K562 (cell line): Measurements from ENCODE around the gene NDUFB10. TPM values are rescaled to one million over a fixed set of nuclear protein-coding genes. Genes with fewer than 3 reads are reported as not detected.

Experiments
- CBX2 ChIP-seq: fragments of 200-600 bp; sonication (generic); IDR thresholded peaks from one replicate; pipeline ENCODE4 v1.6.1; 2012; ENCODE audit warnings: mild to moderate bottlenecking, low read length, inconsistent platforms; ENCODE audit not compliant: insufficient read depth, poor library complexity, severe bottlenecking
- ETV6 ChIP-seq, 3 experiments: fragments of 150-350 bp in 1 of 3; sonication (generic) in 1 of 3; formaldehyde crosslinking in 1 of 3; IDR thresholded peaks; 2 replicates each; pipeline versions ENCODE4 v1.6.1 to v1.8.0; 2014 to 2022; ENCODE audit warnings: borderline replicate concordance in 2 of 3, low read depth in 2 of 3, antibody characterized with exemption in 1 of 3, low read length in 1 of 3, mild to moderate bottlenecking in 1 of 3, missing genetic modification reagents in 1 of 3
- HDAC6 ChIP-seq: IDR thresholded peaks from 2 replicates; pipeline ENCODE4 v1.6.1; 2012; ENCODE audit warnings: low read depth, mild to moderate bottlenecking, control low read depth, inconsistent platforms, low read length, moderate library complexity
- MCM2 ChIP-seq: fragments of 450-650 bp; IDR thresholded peaks from 2 replicates; pipeline ENCODE4 v1.6.1; 2017; ENCODE audit warnings: low read depth, mild to moderate bottlenecking
- MEF2D ChIP-seq: conservative IDR thresholded peaks from 2 replicates; pipeline ENCODE4 v1.6.1; 2016; ENCODE audit warnings: low read depth, missing genetic modification characterization, missing compliant biosample characterization
- NFIX ChIP-seq: fragments of 250-450 bp; sonication (Bioruptor Pico); IDR thresholded peaks from 2 replicates; pipeline ENCODE4 v1.4.0; 2020; ENCODE audit warnings: low read depth, mild to moderate bottlenecking, moderate library complexity
- NFYB ChIP-seq: IDR thresholded peaks from 2 replicates; pipeline ENCODE4 v1.6.1; 2011; ENCODE audit warnings: mild to moderate bottlenecking, moderate library complexity; ENCODE audit not compliant: insufficient read length; ENCODE audit errors: extremely low read depth
- PHB ChIP-seq: fragments of 250-450 bp; sonication (Bioruptor Pico); IDR thresholded peaks from 2 replicates; pipeline ENCODE4 v1.5.0; 2021
- POU5F1 ChIP-seq: fragments of 150-350 bp; IDR thresholded peaks from 2 replicates; pipeline ENCODE4 v1.6.1; 2014; ENCODE audit warnings: borderline replicate concordance, low read length, low read depth, mild to moderate bottlenecking; ENCODE audit not compliant: partially characterized antibody
- PTTG1 ChIP-seq: fragments of 450-650 bp; IDR thresholded peaks from 2 replicates; pipeline ENCODE4 v1.6.1; 2016; ENCODE audit warnings: low read depth, mild to moderate bottlenecking, missing genetic modification characterization, missing compliant biosample characterization
- RAD51 ChIP-seq: fragments of 450-650 bp; IDR thresholded peaks from 2 replicates; pipeline ENCODE4 v1.7.1; 2016; ENCODE audit warnings: low read depth, mild to moderate bottlenecking, borderline replicate concordance
- RBM25 ChIP-seq: fragments of 200-400 bp; formaldehyde crosslinking; IDR thresholded peaks from 2 replicates; pipeline ENCODE4 v1.6.1; 2018; ENCODE audit warnings: low read length, low read depth, moderate library complexity; ENCODE audit not compliant: severe bottlenecking
- SMARCB1 ChIP-seq: IDR thresholded peaks from 2 replicates; pipeline ENCODE4 v1.6.1; 2011; ENCODE audit warnings: improper control_type of control experiment, low read depth; ENCODE audit not compliant: insufficient read length
- ZFX ChIP-seq: sonication (generic); formaldehyde crosslinking; IDR thresholded peaks from 2 replicates; pipeline ENCODE4 v1.8.0; 2022; ENCODE audit warnings: mild to moderate bottlenecking, missing genetic modification reagents, moderate library complexity
- ZNF217 ChIP-seq: sonication (generic); formaldehyde crosslinking; IDR thresholded peaks from 2 replicates; pipeline ENCODE4 v1.8.0; 2022; ENCODE audit warnings: mild to moderate bottlenecking, missing genetic modification reagents
- ZNF282 ChIP-seq: sonication (generic); formaldehyde crosslinking; IDR thresholded peaks from 2 replicates; pipeline ENCODE4 v1.8.1; 2023; ENCODE audit warnings: missing genetic modification reagents
- ZNF316 ChIP-seq: fragments of 450-650 bp; IDR thresholded peaks from 2 replicates; pipeline ENCODE4 v1.6.1; 2016
- polyA plus RNA-seq, 8 experiments: library from polyadenylated mRNA; depleted of rRNA in 4 of 8; stranded (reverse) in 5 of 8; unstranded in 3 of 8; fragments of >200 nt; fragmentation: Nextera tagmentation in 2 of 8; fragmentation: Illumina TruSeq in 1 of 8; extraction: Ambion mirVana in 2 of 8; extraction: Trizol in 1 of 8; gene quantifications; 2 replicates each; pipeline versions ENCODE4 v1.2.1 to v1.2.3, GENCODE V29; 2011 to 2014; ENCODE audit warnings: inconsistent platforms in 1 of 8, missing spikeins in 1 of 8
- total RNA-seq, 7 experiments: library from RNA; depleted of rRNA in 6 of 7; stranded (reverse); fragments of >200 nt in 6 of 7; fragmentation: Illumina TruSeq in 2 of 7; extraction: Trizol in 2 of 7; gene quantifications; 2 replicates each; pipeline versions ENCODE4 v1.2.1 to v1.2.3, GENCODE V29; 2011 to 2021; ENCODE audit warnings: low replicate concordance in 1 of 7
- TF ChIP-seq, protein P1 (sequence below): IDR thresholded peaks from 2 replicates; pipeline ENCODE4 v1.6.1; 2016; ENCODE audit warnings: missing genetic modification characterization, missing compliant biosample characterization
- TF ChIP-seq, protein P2 (sequence below): fragments of 250-450 bp; sonication (Bioruptor Pico); IDR thresholded peaks from 2 replicates; pipeline ENCODE4 v1.8.0; 2021; ENCODE audit warnings: moderate library complexity, mild to moderate bottlenecking, inconsistent platforms
- TF ChIP-seq, protein P3 (sequence below), 2 experiments: fragments of 450-650 bp; IDR thresholded peaks; 2 replicates each; pipeline ENCODE4 v1.6.1; 2018; ENCODE audit warnings: mild to moderate bottlenecking in 2 of 2, low read depth in 1 of 2; ENCODE audit not compliant: partially characterized antibody in 2 of 2
- TF ChIP-seq, protein P4 (sequence below): fragments of 250-450 bp; sonication (Bioruptor Pico); IDR thresholded peaks from 2 replicates; pipeline ENCODE4 v1.5.0; 2020; ENCODE audit warnings: mild to moderate bottlenecking

The NDUFB10 gene
- total and polyA plus RNA-seq, 9 of the 15 experiments (the other 6 are each of a cell fraction or from before 2014, with no cell fraction given): 69.3 to 527 (median 161) TPM

DNA sequence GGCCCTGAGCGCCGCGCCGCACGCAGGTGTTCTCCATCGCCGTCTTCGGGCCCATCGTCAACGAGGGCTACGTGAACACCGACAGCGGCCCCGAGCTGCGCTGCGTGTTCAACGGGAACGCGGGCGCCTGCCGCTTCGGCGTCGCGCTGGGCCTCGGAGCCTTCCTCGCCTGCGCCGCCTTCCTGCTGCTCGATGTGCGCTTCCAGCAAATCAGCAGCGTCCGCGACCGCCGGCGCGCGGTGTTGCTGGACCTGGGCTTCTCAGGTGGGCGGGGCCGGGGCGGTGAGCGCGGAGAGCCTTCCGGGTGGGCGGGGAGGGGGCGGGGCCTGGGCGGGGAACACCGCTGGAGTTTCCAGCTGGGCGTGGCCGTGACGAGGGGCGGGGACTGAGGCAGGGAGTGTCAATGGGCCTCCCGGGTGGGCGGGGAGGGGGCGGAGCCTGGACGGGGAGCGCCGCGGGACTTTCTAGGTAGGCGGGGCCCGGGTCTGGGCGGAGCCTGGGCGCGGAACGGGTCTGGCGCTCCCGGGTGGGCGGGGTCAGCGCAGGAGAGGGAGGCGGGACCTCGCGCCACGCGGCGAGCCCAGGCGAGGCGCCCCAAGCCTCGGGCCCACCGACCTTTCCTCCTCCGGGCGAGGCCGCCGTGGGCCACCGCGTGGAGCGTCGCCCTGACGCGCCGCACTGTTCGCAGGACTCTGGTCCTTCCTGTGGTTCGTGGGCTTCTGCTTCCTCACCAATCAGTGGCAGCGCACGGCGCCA, 32.8 kb downstream of the NDUFB10 start (continued):
- no peak for TF ChIP-seq ZNF217 (CRISPR knock-in tag)
- no peak for TF ChIP-seq MCM2
- TF ChIP-seq RBM25: peak; percentile 34
- TF ChIP-seq, protein P1, sequence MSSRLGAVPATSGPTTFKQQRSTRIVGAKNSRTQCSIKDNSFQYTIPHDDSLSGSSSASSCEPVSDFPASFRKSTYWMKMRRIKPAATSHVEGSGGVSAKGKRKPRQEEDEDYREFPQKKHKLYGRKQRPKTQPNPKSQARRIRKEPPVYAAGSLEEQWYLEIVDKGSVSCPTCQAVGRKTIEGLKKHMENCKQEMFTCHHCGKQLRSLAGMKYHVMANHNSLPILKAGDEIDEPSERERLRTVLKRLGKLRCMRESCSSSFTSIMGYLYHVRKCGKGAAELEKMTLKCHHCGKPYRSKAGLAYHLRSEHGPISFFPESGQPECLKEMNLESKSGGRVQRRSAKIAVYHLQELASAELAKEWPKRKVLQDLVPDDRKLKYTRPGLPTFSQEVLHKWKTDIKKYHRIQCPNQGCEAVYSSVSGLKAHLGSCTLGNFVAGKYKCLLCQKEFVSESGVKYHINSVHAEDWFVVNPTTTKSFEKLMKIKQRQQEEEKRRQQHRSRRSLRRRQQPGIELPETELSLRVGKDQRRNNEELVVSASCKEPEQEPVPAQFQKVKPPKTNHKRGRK (tag): no peak
- peak; percentile 91 for TF ChIP-seq ZFX (CRISPR knock-in tag)
- TF ChIP-seq PTTG1 (tag): no peak
- TF ChIP-seq, protein P2, sequence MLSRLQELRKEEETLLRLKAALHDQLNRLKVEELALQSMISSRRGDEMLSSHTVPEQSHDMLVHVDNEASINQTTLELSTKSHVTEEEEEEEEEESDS (CRISPR knock-in tag): no peak
- no peak for TF ChIP-seq MEF2D
- TF ChIP-seq PHB (CRISPR knock-in tag): no peak
- no peak for TF ChIP-seq RAD51
- no peak for TF ChIP-seq POU5F1
- TF ChIP-seq ETV6 (IDR thresholded peaks at IDR 0.05; ENCODE audit: borderline replicate concordance in 1 of 2, low read depth in 2 of 2, low read length in 1 of 2): no peak
- no peak for TF ChIP-seq ETV6 (CRISPR knock-in tag; IDR thresholded peaks at IDR 0.05; ENCODE audit: borderline replicate concordance)
- no peak for TF ChIP-seq NFIX (CRISPR knock-in tag)
- TF ChIP-seq, protein P3, sequence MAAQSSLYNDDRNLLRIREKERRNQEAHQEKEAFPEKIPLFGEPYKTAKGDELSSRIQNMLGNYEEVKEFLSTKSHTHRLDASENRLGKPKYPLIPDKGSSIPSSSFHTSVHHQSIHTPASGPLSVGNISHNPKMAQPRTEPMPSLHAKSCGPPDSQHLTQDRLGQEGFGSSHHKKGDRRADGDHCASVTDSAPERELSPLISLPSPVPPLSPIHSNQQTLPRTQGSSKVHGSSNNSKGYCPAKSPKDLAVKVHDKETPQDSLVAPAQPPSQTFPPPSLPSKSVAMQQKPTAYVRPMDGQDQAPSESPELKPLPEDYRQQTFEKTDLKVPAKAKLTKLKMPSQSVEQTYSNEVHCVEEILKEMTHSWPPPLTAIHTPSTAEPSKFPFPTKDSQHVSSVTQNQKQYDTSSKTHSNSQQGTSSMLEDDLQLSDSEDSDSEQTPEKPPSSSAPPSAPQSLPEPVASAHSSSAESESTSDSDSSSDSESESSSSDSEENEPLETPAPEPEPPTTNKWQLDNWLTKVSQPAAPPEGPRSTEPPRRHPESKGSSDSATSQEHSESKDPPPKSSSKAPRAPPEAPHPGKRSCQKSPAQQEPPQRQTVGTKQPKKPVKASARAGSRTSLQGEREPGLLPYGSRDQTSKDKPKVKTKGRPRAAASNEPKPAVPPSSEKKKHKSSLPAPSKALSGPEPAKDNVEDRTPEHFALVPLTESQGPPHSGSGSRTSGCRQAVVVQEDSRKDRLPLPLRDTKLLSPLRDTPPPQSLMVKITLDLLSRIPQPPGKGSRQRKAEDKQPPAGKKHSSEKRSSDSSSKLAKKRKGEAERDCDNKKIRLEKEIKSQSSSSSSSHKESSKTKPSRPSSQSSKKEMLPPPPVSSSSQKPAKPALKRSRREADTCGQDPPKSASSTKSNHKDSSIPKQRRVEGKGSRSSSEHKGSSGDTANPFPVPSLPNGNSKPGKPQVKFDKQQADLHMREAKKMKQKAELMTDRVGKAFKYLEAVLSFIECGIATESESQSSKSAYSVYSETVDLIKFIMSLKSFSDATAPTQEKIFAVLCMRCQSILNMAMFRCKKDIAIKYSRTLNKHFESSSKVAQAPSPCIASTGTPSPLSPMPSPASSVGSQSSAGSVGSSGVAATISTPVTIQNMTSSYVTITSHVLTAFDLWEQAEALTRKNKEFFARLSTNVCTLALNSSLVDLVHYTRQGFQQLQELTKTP (IDR thresholded peaks at IDR 0.05; ENCODE audit: low read depth in 1 of 2, partially characterized antibody in 2 of 2): no peak
- TF ChIP-seq CBX2: no peak
- no peak for TF ChIP-seq SMARCB1
- no peak for TF ChIP-seq NFYB
- no peak for TF ChIP-seq ZNF316
- TF ChIP-seq ZNF282: peak; percentile 85; the same call in 1 of the 2 replicates
- TF ChIP-seq, protein P4, sequence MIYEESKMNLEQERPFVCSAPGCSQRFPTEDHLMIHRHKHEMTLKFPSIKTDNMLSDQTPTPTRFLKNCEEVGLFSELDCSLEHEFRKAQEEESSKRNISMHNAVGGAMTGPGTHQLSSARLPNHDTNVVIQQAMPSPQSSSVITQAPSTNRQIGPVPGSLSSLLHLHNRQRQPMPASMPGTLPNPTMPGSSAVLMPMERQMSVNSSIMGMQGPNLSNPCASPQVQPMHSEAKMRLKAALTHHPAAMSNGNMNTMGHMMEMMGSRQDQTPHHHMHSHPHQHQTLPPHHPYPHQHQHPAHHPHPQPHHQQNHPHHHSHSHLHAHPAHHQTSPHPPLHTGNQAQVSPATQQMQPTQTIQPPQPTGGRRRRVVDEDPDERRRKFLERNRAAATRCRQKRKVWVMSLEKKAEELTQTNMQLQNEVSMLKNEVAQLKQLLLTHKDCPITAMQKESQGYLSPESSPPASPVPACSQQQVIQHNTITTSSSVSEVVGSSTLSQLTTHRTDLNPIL (CRISPR knock-in tag): no peak
- no peak for TF ChIP-seq HDAC6
